Osteocyte (in vitro differentiated cells): Measurements from ENCODE around the gene CELA2A. TPM values are rescaled to one million over a fixed set of nuclear protein-coding genes. Genes with fewer than 3 reads are reported as not detected.

Experiments used
- DNase-seq: peaks from one replicate; pipeline ENCODE4 v3.0.0; 2021; ENCODE audit warnings: mixed read lengths; ENCODE audit not compliant: unreplicated experiment; ENCODE audit errors: extremely low spot score
- H3K27ac Mint-ChIP-seq: one replicate; pipeline ENCODE4 v1.8.0; 2021; ENCODE audit warnings: mild to moderate bottlenecking, mixed read lengths; ENCODE audit not compliant: unreplicated experiment
- H3K27me3 Mint-ChIP-seq: one replicate; pipeline ENCODE4 v1.8.0; 2021; ENCODE audit warnings: mixed read lengths; ENCODE audit not compliant: unreplicated experiment
- H3K36me3 Mint-ChIP-seq: one replicate; pipeline ENCODE4 v1.8.0; 2021; ENCODE audit warnings: mixed read lengths; ENCODE audit not compliant: unreplicated experiment
- H3K4me1 Mint-ChIP-seq: one replicate; pipeline ENCODE4 v1.8.0; 2021; ENCODE audit warnings: mixed read lengths; ENCODE audit not compliant: unreplicated experiment
- H3K4me3 Mint-ChIP-seq: one replicate; pipeline ENCODE4 v1.8.0; 2021; ENCODE audit warnings: mild to moderate bottlenecking, moderate library complexity, mixed read lengths; ENCODE audit not compliant: unreplicated experiment
- H3K9me3 Mint-ChIP-seq: one replicate; pipeline ENCODE4 v1.8.0; 2021; ENCODE audit warnings: mixed read lengths; ENCODE audit not compliant: unreplicated experiment
- CTCF ChIP-seq: fragments of 200-600 bp; sonication (generic); IDR thresholded peaks from 2 replicates; pipeline ENCODE4 v1.5.0; 2021; ENCODE audit warnings: antibody characterized with exemption, mild to moderate bottlenecking, moderate library complexity
- total RNA-seq: library from RNA; stranded (reverse); gene quantifications from 2 replicates; pipeline ENCODE4 v1.2.1, GENCODE V29; 2021

Gene CELA2A
- total RNA-seq, 1 donor from 2014 or later, result not detected

GRCh38 chr1:15504436-15504835, 47.9 kb downstream of the CELA2A start:
- Mint-ChIP-seq H3K9me3 (no peaks in the 10 kb centered on the region), H3K4me1 (no peaks in the 10 kb centered on the region), H3K27me3 (no peaks in the 10 kb centered on the region), H3K4me3 (no peak overlapping the region), H3K36me3 (peaks cover 2% of the 10 kb centered on the region), H3K27ac (no peak overlapping the region)
- DNase-seq, result no peak
- no peak for TF ChIP-seq CTCF

- Mint-ChIP-seq H3K36me3 (peaks cover 11% of the 10 kb centered on the region), H3K27ac (no peak overlapping the region), H3K27me3 (no peaks in the 10 kb centered on the region), H3K4me3 (no peak overlapping the region), H3K4me1 (no peaks in the 10 kb centered on the region), H3K9me3 (no peaks in the 10 kb centered on the region)
- no peak for TF ChIP-seq CTCF
- no peak for DNase-seq
Observed at GRCh38 chr1:15506831-15507230, 50.3 kb downstream of the CELA2A start.

- peaks cover 15% of the 10 kb centered on the region for H3K36me3 Mint-ChIP-seq
- H3K9me3 Mint-ChIP-seq, result no peaks in the 10 kb centered on the region
- H3K27ac Mint-ChIP-seq, result no peak overlapping the region
- TF ChIP-seq CTCF, result no peak
- no peaks in the 10 kb centered on the region for H3K27me3 Mint-ChIP-seq
- DNase-seq, result no peak
- no peaks in the 10 kb centered on the region for H3K4me1 Mint-ChIP-seq
- H3K4me3 Mint-ChIP-seq, result no peak overlapping the region
Observed at GRCh38 chr1:15507278-15507677, 50.7 kb downstream of the CELA2A start.

GRCh38 chr1:15508700-15509487, 52.4 kb downstream of the CELA2A start:
- H3K4me3 Mint-ChIP-seq, result no peak overlapping the region
- no peaks in the 10 kb centered on the region for H3K9me3 Mint-ChIP-seq
- DNase-seq, result no peak

More at GRCh38 chr1:15508700-15509487, 52.4 kb downstream of the CELA2A start:
- TF ChIP-seq CTCF, result no peak
- no peak overlapping the region for H3K27ac Mint-ChIP-seq
- no peaks in the 10 kb centered on the region for H3K27me3 Mint-ChIP-seq
- H3K4me1 Mint-ChIP-seq, result no peaks in the 10 kb centered on the region
- peaks cover 16% of the 10 kb centered on the region for H3K36me3 Mint-ChIP-seq
